Measurements from ENCODE around the gene IL13RA1. TPM values are rescaled to one million over a fixed set of nuclear protein-coding genes. Genes with fewer than 3 reads are reported as not detected.

IL13RA1 gene
- polyA plus RNA-seq, 2 of the 4 experiments (the other 2 are of a cell fraction) = 51.1 to 86.8 TPM

DNA sequence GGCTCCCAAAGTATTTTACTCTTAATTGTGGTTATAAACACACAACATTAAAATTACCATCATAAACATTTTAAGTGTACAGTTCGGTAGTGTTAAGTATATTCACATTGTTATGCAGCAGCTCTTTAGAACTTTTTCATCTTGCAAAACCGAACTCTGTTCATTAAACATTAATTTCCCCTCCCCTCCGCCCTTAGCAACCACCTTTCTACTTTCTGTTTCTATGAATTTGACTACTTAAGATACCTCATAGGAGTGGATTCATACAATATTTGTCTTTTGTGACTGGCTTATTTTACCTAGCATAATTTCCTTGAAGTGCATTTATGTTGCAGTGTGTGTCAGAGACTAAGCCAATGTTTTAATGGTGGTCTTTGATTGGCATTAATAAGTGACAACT, 32.6 kb downstream of the IL13RA1 start:
- Histone ChIP-seq H3K4me1 (no peaks in the 10 kb centered on the region; the same call in 2 of the 3 replicates), H3K9me3 (no peaks in the 10 kb centered on the region), H3K4me3 (no peak overlapping the region), H3K27ac (no peak overlapping the region), H3K4me2 (no peak overlapping the region)
- TF ChIP-seq RNF2 (IDR thresholded peaks at IDR 0.05; ENCODE audit: borderline replicate concordance, low read depth) = no peak
- TF ChIP-seq, protein P1, sequence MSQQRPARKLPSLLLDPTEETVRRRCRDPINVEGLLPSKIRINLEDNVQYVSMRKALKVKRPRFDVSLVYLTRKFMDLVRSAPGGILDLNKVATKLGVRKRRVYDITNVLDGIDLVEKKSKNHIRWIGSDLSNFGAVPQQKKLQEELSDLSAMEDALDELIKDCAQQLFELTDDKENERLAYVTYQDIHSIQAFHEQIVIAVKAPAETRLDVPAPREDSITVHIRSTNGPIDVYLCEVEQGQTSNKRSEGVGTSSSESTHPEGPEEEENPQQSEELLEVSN (IDR thresholded peaks at IDR 0.05; ENCODE audit: borderline replicate concordance, low read depth) = no peak
- TF ChIP-seq HEYL (CRISPR knock-in tag; IDR thresholded peaks at IDR 0.05) = no peak
- TF ChIP-seq MAZ (IDR thresholded peaks at IDR 0.05; ENCODE audit: borderline replicate concordance, low read depth, low read length) = no peak
- TF ChIP-seq RFX5 (IDR thresholded peaks at IDR 0.05) = no peak
- TF ChIP-seq ZNF302 (CRISPR knock-in tag; IDR thresholded peaks at IDR 0.05) = no peak
- no peak for TF ChIP-seq FOSB (CRISPR knock-in tag; IDR thresholded peaks at IDR 0.05)
- no peak for TF ChIP-seq BHLHE40 (IDR thresholded peaks at IDR 0.05; ENCODE audit: low read depth, low read length)
- TF ChIP-seq, protein P2, sequence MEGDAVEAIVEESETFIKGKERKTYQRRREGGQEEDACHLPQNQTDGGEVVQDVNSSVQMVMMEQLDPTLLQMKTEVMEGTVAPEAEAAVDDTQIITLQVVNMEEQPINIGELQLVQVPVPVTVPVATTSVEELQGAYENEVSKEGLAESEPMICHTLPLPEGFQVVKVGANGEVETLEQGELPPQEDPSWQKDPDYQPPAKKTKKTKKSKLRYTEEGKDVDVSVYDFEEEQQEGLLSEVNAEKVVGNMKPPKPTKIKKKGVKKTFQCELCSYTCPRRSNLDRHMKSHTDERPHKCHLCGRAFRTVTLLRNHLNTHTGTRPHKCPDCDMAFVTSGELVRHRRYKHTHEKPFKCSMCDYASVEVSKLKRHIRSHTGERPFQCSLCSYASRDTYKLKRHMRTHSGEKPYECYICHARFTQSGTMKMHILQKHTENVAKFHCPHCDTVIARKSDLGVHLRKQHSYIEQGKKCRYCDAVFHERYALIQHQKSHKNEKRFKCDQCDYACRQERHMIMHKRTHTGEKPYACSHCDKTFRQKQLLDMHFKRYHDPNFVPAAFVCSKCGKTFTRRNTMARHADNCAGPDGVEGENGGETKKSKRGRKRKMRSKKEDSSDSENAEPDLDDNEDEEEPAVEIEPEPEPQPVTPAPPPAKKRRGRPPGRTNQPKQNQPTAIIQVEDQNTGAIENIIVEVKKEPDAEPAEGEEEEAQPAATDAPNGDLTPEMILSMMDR (IDR thresholded peaks at IDR 0.05) = no peak
- TF ChIP-seq FOXS1 (CRISPR knock-in tag; IDR thresholded peaks at IDR 0.05) = no peak
- TF ChIP-seq EHF (CRISPR knock-in tag; IDR thresholded peaks at IDR 0.05) = no peak
- 89% methylated on average over 3 of the region's 3 CpGs for WGBS (ENCODE audit: missing lambda C conversion rate)
- ChIA-PET POLR2A (no interaction called here), CTCF (interaction anchor here (0.9 to 1.3 kb wide), 2 partner anchors 116 to 133 kb away, joined by 3 to 5 read pairs; no protein-coding TSS in a partner anchor)
- DNase-seq (ENCODE audit: low read depth in 1 of 2, low spot score in 1 of 2) (no peak), ATAC-seq (no peak), FAIRE-seq (peak; percentile 49)

DNA sequence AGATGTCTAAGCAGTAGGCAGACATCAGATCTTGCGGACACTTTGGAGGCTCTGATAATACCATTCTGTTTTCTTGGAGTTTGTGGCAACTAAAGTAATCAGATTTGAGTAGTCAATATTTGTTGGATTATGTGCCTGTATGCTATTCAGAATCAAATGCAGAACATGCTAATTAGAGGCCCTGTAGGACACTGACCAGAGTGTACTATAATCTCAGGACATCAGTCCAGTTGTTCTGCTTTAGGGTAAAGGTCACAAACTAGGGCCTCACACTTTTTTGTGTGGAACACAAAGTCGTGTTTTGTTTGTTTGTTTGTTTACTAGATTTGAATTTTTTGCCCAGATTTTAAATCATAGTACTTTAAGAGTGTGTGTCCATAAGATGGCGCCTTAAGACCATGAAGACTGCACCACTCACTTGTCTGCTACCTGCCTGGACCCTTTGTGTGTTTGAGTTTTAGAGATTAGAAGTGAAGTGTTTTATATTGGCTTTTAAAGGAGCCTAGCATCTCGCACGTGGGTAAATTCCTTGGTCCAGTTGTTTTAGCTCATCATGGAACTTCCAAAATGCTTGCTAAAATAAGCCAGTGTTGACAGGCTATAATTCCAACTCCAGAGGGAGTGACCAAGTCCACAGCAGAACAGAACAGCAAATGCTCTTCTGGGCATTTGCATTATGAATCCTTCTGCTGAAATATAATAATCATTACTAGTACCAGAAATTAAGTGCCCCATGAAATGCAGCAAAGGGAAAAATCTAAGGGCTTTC, 34.7 kb downstream of the IL13RA1 start:
- WGBS (ENCODE audit: missing lambda C conversion rate) = 72% methylated on average over 5 of the region's 5 CpGs
- Histone ChIP-seq H3K4me1 (no peaks in the 10 kb centered on the region), H3K4me2 (no peak overlapping the region), H3K4me3 (no peak overlapping the region), H3K27ac (no peak overlapping the region), H3K9me3 (no peaks in the 10 kb centered on the region)
- TF ChIP-seq PHF8 (IDR thresholded peaks at IDR 0.05; ENCODE audit: borderline replicate concordance, low read depth) (no peak), RAD21 (conservative IDR thresholded peaks at IDR 0.05 in 1 of 2, IDR thresholded peaks at IDR 0.05 in 1 of 2) (peak; percentile 31 to 36; a peak in 3 of 5 replicates)
- POLR2A ChIA-PET = no interaction called here
- ATAC-seq (no peak), DNase-seq (ENCODE audit: low read depth in 1 of 2, low spot score in 1 of 2) (no peak), FAIRE-seq (no peak)
- CTCF ChIA-PET = interaction anchor here (0.9 to 1.7 kb wide), 7 partner anchors 9 to 160 kb away, joined by 3 to 6 read pairs (median 4); no protein-coding TSS in a partner anchor

DNA sequence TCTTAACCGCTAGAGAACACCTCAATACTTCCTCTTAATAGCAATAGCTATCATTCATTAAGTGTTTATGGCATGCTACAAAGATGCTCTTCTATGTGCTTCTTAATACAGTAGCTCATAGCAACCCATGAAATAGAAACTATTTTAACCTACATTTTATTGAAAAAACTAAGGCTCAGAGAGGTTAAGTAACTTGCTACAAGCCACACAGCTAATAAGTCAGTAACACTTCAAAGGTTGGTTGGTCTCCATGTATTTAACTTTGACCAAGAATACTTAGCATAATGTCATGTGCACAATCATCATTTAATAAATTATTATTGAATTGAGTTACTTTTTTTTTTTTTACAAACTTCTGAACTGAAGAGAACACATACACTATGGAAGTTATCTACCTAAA, 36.1 kb downstream of the IL13RA1 start:
- ChIA-PET CTCF (interaction anchor here (0.7 kb wide), 1 partner anchor 117 kb away, joined by 5 read pairs; no protein-coding TSS in a partner anchor), POLR2A (no interaction called here)
- TF ChIP-seq, protein P3, sequence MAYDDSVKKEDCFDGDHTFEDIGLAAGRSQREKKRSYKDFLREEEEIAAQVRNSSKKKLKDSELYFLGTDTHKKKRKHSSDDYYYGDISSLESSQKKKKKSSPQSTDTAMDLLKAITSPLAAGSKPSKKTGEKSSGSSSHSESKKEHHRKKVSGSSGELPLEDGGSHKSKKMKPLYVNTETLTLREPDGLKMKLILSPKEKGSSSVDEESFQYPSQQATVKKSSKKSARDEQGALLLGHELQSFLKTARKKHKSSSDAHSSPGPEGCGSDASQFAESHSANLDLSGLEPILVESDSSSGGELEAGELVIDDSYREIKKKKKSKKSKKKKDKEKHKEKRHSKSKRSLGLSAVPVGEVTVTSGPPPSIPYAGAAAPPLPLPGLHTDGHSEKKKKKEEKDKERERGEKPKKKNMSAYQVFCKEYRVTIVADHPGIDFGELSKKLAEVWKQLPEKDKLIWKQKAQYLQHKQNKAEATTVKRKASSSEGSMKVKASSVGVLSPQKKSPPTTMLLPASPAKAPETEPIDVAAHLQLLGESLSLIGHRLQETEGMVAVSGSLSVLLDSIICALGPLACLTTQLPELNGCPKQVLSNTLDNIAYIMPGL (CRISPR knock-in tag; IDR thresholded peaks at IDR 0.05; ENCODE audit: borderline replicate concordance) = no peak
- TF ChIP-seq HDAC2 (IDR thresholded peaks at IDR 0.05) = peak; percentile 56; the same call in 1 of the 2 replicates
- TF ChIP-seq ZFP36 (IDR thresholded peaks at IDR 0.05; ENCODE audit: borderline replicate concordance, partially characterized antibody) = peak; percentile 48
- TF ChIP-seq KDM1A (IDR thresholded peaks at IDR 0.05; ENCODE audit: low read depth) = peak; percentile 43; the same call in 1 of the 2 replicates
- TF ChIP-seq EHF (CRISPR knock-in tag; IDR thresholded peaks at IDR 0.05) = no peak
- Histone ChIP-seq H3K9me3 (no peaks in the 10 kb centered on the region), H3K4me2 (no peak overlapping the region), H3K4me1 (no peaks in the 10 kb centered on the region), H3K4me3 (no peak overlapping the region), H3K27ac (no peak overlapping the region)
- ATAC-seq (no peak), FAIRE-seq (peak; percentile 39), DNase-seq (ENCODE audit: low read depth in 1 of 2, low spot score in 1 of 2) (no peak)
- WGBS (ENCODE audit: missing lambda C conversion rate) = 94% methylated on average over 1 of the region's 1 CpG

Data from A549 (cell line).